GM12878 (cell line): ENCODE measurements around the gene TRPC6.

Source experiments
- ATF7 ChIP-seq: fragments of 450-650 bp; IDR thresholded peaks from 2 replicates; pipeline ENCODE4 v1.6.1; 2016; ENCODE audit warnings: low read depth, mild to moderate bottlenecking
- CTCF ChIP-seq, 3 experiments: IDR thresholded peaks in 2 of 3; conservative IDR thresholded peaks in 1 of 3; 2 replicates each; pipeline ENCODE4 v1.5.1; 2011; ENCODE audit warnings: low read depth in 3 of 3, low read length in 3 of 3, mild to moderate bottlenecking in 3 of 3, control low read depth in 2 of 3, moderate library complexity in 2 of 3, inconsistent platforms in 1 of 3, mixed read lengths in 1 of 3; ENCODE audit not compliant: control insufficient read depth in 2 of 3, insufficient read depth in 1 of 3; ENCODE audit errors: extremely low read depth in 1 of 3
- POLR2A ChIP-seq: IDR thresholded peaks from 2 replicates; pipeline ENCODE4 v1.6.1; 2011; ENCODE audit warnings: low read depth, mild to moderate bottlenecking, low read length
- SMC3 ChIP-seq: IDR thresholded peaks from 2 replicates; pipeline ENCODE4 v1.6.1; 2011; ENCODE audit warnings: low read length, improper control_type of control experiment, borderline replicate concordance
- TF ChIP-seq, protein P1 (sequence below): fragments of 150-350 bp; IDR thresholded peaks from 2 replicates; pipeline ENCODE4 v1.6.1; 2016; ENCODE audit warnings: low read depth, low read length

DNA sequence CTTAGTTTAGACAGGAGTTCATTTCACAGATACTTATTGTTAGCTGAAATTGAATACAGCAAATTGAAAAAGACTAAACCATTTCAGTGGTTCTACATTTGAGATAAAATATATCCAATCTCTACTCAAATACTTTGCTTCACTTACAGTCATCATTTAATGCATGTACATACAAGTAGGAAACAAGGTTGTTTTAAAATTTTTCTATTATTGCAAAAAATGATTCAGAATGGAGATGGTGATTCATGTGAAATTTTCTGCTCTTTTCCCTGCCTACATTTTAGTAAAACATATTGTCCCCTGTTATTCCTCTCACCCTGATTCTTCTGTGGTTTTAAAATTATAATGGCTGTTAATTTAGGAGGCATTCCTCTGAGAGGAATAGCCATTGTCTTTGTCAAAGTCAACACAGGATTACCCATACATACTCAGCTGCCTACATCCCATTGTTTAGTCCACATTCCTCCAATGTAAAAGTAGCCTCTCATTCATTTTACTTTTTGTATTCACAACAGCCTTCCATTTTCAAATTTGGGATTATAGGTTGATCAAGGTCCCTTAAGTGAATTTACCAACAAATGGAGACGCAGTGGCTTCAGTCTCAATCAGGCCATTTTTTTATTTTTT is 60.1 kb downstream of the TRPC6 start:
- TF ChIP-seq CTCF (IDR thresholded peaks at IDR 0.05 in 2 of 3, conservative IDR thresholded peaks at IDR 0.05 in 1 of 3; ENCODE audit: control insufficient read depth in 2 of 3, extremely low read depth in 1 of 3, insufficient read depth in 1 of 3, low read depth in 3 of 3, low read length in 3 of 3) (no peak), SMC3 (no peak), ATF7 (no peak), POLR2A (no peak)
- TF ChIP-seq, protein P1, sequence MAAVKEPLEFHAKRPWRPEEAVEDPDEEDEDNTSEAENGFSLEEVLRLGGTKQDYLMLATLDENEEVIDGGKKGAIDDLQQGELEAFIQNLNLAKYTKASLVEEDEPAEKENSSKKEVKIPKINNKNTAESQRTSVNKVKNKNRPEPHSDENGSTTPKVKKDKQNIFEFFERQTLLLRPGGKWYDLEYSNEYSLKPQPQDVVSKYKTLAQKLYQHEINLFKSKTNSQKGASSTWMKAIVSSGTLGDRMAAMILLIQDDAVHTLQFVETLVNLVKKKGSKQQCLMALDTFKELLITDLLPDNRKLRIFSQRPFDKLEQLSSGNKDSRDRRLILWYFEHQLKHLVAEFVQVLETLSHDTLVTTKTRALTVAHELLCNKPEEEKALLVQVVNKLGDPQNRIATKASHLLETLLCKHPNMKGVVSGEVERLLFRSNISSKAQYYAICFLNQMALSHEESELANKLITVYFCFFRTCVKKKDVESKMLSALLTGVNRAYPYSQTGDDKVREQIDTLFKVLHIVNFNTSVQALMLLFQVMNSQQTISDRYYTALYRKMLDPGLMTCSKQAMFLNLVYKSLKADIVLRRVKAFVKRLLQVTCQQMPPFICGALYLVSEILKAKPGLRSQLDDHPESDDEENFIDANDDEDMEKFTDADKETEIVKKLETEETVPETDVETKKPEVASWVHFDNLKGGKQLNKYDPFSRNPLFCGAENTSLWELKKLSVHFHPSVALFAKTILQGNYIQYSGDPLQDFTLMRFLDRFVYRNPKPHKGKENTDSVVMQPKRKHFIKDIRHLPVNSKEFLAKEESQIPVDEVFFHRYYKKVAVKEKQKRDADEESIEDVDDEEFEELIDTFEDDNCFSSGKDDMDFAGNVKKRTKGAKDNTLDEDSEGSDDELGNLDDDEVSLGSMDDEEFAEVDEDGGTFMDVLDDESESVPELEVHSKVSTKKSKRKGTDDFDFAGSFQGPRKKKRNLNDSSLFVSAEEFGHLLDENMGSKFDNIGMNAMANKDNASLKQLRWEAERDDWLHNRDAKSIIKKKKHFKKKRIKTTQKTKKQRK, result no peak
